ENCODE data around the gene CLSTN1.

CLSTN1 gene

GRCh38 chr1:9841460-9841859 is 17.7 kb upstream of the CLSTN1 start:
- no peak for DNase-seq (ENCODE audit: low read depth)
- H3K4me3 ChIP-seq (ENCODE audit: low read depth, low read length) = no peak overlapping the region
- TF ChIP-seq CTCF (IDR thresholded peaks at IDR 0.05; ENCODE audit: control insufficient read depth, extremely low read depth, insufficient read depth) = no peak

GRCh38 chr1:9840176-9840575 is 16.4 kb upstream of the CLSTN1 start:
- DNase-seq (ENCODE audit: low read depth) = no peak
- H3K4me3 ChIP-seq (ENCODE audit: low read depth, low read length) = no peak overlapping the region
- no peak for TF ChIP-seq CTCF (IDR thresholded peaks at IDR 0.05; ENCODE audit: control insufficient read depth, extremely low read depth, insufficient read depth)

- TF ChIP-seq CTCF (IDR thresholded peaks at IDR 0.05; ENCODE audit: control insufficient read depth, extremely low read depth, insufficient read depth) = no peak
- H3K4me3 ChIP-seq (ENCODE audit: low read depth, low read length) = no peak overlapping the region
- no peak for DNase-seq (ENCODE audit: low read depth)
These were observed 15.2 kb upstream of the CLSTN1 start for GRCh38 chr1:9838946-9839345.

GRCh38 chr1:9836632-9836960 is 12.8 kb upstream of the CLSTN1 start:
- no peak overlapping the region for H3K4me3 ChIP-seq (ENCODE audit: low read depth, low read length)
- DNase-seq (ENCODE audit: low read depth) = no peak
- TF ChIP-seq CTCF (IDR thresholded peaks at IDR 0.05; ENCODE audit: control insufficient read depth, extremely low read depth, insufficient read depth) = no peak

- no peak for TF ChIP-seq CTCF (IDR thresholded peaks at IDR 0.05; ENCODE audit: control insufficient read depth, extremely low read depth, insufficient read depth)
- peak; percentile 77 for DNase-seq (ENCODE audit: low read depth)
- H3K4me3 ChIP-seq (ENCODE audit: low read depth, low read length) = no peak overlapping the region
These were observed 12.2 kb upstream of the CLSTN1 start for GRCh38 chr1:9835758-9836631.

GRCh38 chr1:9835404-9835757 is 11.6 kb upstream of the CLSTN1 start:
- DNase-seq (ENCODE audit: low read depth) = no peak
- H3K4me3 ChIP-seq (ENCODE audit: low read depth, low read length) = no peak overlapping the region
- no peak for TF ChIP-seq CTCF (IDR thresholded peaks at IDR 0.05; ENCODE audit: control insufficient read depth, extremely low read depth, insufficient read depth)

- no peak overlapping the region for H3K4me3 ChIP-seq (ENCODE audit: low read depth, low read length)
- DNase-seq (ENCODE audit: low read depth) = no peak
- TF ChIP-seq CTCF (IDR thresholded peaks at IDR 0.05; ENCODE audit: control insufficient read depth, extremely low read depth, insufficient read depth) = no peak
These were observed 9.9 kb upstream of the CLSTN1 start for GRCh38 chr1:9833632-9834031.

Data from LNCaP clone FGC (cell line).